Breast epithelium (tissue), 3 donors: ENCODE measurements around the gene SLX4.

Experiments used
- POLR2A ChIP-seq: fragments of 450-650 bp; IDR thresholded peaks from one replicate; pipeline ENCODE4 v1.6.1; 2016; ENCODE audit warnings: antibody characterized with exemption, mild to moderate bottlenecking, moderate library complexity
- POLR2AphosphoS5 ChIP-seq, 3 donors: sonication (generic); formaldehyde crosslinking; IDR thresholded peaks; one replicate each; pipeline ENCODE4 v1.6.1; 2017; ENCODE audit warnings: antibody characterized with exemption in 3 of 3
- TF ChIP-seq, protein P1 (sequence below), 3 donors: fragments of 450-650 bp; IDR thresholded peaks; one replicate each; pipeline ENCODE4 v1.5.1; 2016 to 2017; ENCODE audit warnings: antibody characterized with exemption in 3 of 3, mild to moderate bottlenecking in 3 of 3, moderate library complexity in 3 of 3

DNA sequence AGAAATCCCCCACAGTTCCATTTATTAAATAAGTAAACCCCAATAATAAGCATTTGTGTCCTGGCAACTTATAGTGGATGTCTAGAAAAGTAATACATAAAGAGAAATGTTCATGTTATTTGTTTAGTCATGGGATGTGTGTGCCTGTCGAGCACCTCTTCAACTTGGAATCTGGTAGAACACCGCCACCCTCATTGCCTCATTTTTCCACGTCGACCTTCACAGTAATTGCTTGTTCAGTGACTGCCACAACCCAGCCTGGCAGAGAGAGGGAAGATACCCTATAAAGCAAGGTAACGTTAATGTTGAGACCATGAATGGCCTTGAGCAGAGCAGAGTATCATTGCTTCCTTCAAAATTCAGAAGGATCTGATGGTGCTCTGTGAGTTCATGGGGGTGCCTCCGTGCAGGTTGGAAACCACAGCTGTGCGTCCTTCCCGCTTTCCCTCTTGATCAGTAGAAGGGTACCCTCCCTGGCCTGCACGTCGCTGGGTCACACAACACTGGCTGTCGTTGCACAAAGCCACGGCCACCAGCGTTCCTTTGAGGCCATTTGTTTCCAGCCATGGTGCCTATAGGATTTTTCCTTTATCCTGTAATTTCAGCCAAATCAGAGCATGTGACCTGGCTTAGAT lies 39.3 kb upstream of the SLX4 start:
- TF ChIP-seq, protein P1, sequence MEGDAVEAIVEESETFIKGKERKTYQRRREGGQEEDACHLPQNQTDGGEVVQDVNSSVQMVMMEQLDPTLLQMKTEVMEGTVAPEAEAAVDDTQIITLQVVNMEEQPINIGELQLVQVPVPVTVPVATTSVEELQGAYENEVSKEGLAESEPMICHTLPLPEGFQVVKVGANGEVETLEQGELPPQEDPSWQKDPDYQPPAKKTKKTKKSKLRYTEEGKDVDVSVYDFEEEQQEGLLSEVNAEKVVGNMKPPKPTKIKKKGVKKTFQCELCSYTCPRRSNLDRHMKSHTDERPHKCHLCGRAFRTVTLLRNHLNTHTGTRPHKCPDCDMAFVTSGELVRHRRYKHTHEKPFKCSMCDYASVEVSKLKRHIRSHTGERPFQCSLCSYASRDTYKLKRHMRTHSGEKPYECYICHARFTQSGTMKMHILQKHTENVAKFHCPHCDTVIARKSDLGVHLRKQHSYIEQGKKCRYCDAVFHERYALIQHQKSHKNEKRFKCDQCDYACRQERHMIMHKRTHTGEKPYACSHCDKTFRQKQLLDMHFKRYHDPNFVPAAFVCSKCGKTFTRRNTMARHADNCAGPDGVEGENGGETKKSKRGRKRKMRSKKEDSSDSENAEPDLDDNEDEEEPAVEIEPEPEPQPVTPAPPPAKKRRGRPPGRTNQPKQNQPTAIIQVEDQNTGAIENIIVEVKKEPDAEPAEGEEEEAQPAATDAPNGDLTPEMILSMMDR (IDR thresholded peaks at IDR 0.05), result no peak
- TF ChIP-seq POLR2AphosphoS5 (IDR thresholded peaks at IDR 0.05), result no peak
- no peak for TF ChIP-seq POLR2A
